Measurements from ENCODE around the gene NOBOX.
"Not testable (repeated sequence)": the region's sequence is repeated elsewhere in the genome, so short reads cannot be mapped to it uniquely, and the experiment has no call there.

- not testable (repeated sequence) for TF ChIP-seq POLR2A, CTCF (IDR thresholded peaks at IDR 0.05)
Observed at GRCh38 chr7:144367250-144367649, 36.2 kb downstream of the NOBOX start.
